Mucosa of stomach (tissue), 1 donor: Measurements from ENCODE around the gene KPNA3.
"Not testable (repeated sequence)": the region's sequence is repeated elsewhere in the genome, so short reads cannot be mapped to it uniquely, and the experiment has no call there.

Source experiments
- H3K27me3 ChIP-seq: one replicate; pipeline ENCODE4 v1.7.0; 2013; ENCODE audit warnings: mild to moderate bottlenecking, low read length; ENCODE audit not compliant: control insufficient read depth, insufficient read depth
- H3K36me3 ChIP-seq: one replicate; pipeline ENCODE4 v1.7.0; 2013; ENCODE audit warnings: low read length; ENCODE audit not compliant: control insufficient read depth, insufficient read depth
- H3K4me1 ChIP-seq: one replicate; pipeline ENCODE4 v1.7.0; 2013; ENCODE audit warnings: mild to moderate bottlenecking, low read length; ENCODE audit not compliant: control insufficient read depth, insufficient read depth
- H3K4me3 ChIP-seq: one replicate; pipeline ENCODE4 v1.7.0; 2013; ENCODE audit warnings: low read length
- H3K9ac ChIP-seq: one replicate; pipeline ENCODE4 v1.7.0; 2013; ENCODE audit warnings: mild to moderate bottlenecking, low read length, moderate library complexity
- H3K9me3 ChIP-seq: one replicate; pipeline ENCODE4 v1.7.0; 2013; ENCODE audit warnings: mild to moderate bottlenecking, low read length, moderate library complexity; ENCODE audit not compliant: control insufficient read depth
- donor health status: Pancreatic carcinoma.

KPNA3 gene

DNA sequence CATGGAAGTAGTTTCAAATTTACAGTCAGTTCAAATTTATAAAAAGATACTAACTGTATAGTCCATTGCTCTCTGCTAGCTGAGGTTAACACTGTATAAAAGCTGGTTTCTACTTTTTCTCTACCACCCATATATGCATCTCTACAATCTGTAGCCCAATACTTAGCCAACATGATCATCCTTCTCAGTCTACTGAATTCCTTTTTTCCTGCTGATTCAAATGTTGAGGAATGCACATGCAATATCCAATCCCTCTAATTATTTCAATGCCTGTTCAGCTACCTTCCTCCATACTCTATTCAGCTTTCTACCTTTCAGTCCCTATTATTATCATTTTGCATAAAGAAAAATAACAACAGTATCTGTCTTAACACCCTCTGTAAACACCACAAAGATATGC lies 15.6 kb downstream of the KPNA3 start:
- peaks cover 18% of the 10 kb centered on the region for H3K4me1 ChIP-seq
- no peak overlapping the region for H3K4me3 ChIP-seq

DNA sequence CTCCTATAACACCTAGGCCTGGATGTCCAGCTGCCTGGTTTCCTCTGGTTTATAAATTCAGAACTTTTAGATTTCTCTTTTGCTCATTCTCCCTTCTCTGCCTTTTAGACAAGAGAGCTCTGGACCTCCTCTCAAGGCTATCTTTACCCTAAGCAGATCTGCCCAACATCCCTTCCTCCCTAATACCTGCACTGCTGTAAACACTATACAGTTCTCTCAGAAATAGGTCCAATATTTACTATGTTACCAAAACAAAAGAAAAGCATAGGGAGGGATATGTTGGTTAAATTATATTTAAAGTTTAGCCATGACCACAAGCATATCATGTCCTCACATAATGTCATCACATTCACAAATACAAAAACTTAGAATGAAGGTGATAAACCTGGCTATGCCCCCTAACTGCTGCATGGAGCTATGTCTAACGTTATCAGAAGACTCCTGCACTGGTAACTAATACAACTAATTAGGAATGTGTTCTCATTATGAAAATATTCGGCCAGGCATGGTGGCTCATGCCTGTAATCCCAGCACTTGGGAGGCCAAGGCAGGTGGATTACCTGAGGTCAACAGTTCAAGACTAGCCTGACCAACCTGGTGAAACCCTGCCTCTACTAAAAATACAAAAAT lies 18.0 kb downstream of the KPNA3 start:
- H3K36me3 ChIP-seq = no peaks in the 10 kb centered on the region
- no peaks in the 10 kb centered on the region for H3K9me3 ChIP-seq
- no peak overlapping the region for H3K4me3 ChIP-seq
- no peaks in the 10 kb centered on the region for H3K27me3 ChIP-seq
- H3K4me1 ChIP-seq = peaks cover 10% of the 10 kb centered on the region
- H3K9ac ChIP-seq = no peak overlapping the region

More for the DNA sequence above, 15.6 kb downstream of the KPNA3 start:
- Histone ChIP-seq H3K27me3 (no peaks in the 10 kb centered on the region), H3K9me3 (no peaks in the 10 kb centered on the region), H3K9ac (no peak overlapping the region), H3K36me3 (no peaks in the 10 kb centered on the region)

DNA sequence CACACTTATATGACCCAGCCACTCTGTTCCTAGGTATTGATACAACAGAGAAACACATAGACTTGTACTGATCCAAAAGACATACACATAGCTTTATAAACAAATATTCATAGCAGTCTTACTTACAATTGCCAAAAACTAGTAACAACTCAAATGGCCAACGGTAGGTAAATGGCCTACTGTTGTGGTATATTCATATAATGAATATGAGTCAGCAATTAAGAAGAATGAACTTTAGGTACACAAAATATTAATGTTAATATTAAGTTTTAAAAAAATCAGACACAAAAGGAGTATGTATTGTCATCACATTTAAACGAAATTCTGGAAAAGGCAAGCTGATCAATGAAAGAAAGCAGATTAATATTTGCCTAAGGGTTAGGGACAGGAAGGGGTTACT lies 19.7 kb downstream of the KPNA3 start:
- Histone ChIP-seq H3K4me1 (peaks cover 8% of the 10 kb centered on the region), H3K27me3 (no peaks in the 10 kb centered on the region), H3K36me3 (no peaks in the 10 kb centered on the region), H3K9me3 (no peaks in the 10 kb centered on the region), H3K4me3 (no peak overlapping the region), H3K9ac (no peak overlapping the region)

DNA sequence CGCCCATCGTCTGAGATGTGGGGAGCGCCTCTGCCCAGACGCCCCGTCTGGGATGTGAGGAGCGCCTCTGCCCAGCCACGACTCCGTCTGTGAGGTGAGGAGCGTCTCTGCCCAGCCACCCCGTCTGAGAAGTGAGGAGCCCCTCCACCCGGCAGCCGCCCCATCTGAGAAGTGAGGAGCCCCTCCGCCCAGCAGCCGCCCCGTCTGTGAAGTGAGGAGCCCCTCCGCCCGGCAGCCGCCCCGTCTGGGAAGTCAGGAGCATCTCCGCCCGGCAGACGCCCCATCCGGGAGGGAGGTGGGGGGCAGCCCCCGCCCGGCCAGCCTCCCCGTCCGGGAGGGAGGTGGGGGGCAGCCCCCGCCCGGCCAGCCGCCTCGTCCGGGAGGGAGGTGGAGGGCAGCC lies 30.7 kb downstream of the KPNA3 start:
- H3K27me3 ChIP-seq, H3K9me3 ChIP-seq, H3K4me1 ChIP-seq, H3K36me3 ChIP-seq, H3K4me3 ChIP-seq, H3K9ac ChIP-seq: not testable (repeated sequence)

DNA sequence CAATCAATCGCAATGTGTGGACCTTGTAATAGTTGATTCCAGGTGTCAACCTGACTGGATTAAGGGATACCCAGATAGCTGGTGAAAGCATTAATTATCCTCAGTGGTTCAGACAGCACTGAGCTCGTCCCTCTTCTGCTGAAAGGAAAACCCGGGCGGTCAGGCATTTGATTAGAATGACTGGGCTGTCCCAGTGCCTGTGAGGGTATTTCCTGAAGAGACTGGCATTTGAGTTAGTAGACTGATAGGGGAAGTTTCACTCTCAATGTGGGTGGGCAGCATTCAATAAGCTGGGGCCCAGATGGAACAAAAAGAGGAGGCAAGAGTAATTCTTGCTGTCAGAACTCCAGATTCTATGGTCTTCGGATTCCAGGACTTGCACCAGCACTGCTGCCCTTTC lies 31.9 kb downstream of the KPNA3 start:
- Histone ChIP-seq H3K4me1 (no peaks in the 10 kb centered on the region), H3K9ac (no peak overlapping the region), H3K27me3 (no peaks in the 10 kb centered on the region), H3K9me3 (no peaks in the 10 kb centered on the region), H3K36me3 (no peaks in the 10 kb centered on the region), H3K4me3 (no peak overlapping the region)

DNA sequence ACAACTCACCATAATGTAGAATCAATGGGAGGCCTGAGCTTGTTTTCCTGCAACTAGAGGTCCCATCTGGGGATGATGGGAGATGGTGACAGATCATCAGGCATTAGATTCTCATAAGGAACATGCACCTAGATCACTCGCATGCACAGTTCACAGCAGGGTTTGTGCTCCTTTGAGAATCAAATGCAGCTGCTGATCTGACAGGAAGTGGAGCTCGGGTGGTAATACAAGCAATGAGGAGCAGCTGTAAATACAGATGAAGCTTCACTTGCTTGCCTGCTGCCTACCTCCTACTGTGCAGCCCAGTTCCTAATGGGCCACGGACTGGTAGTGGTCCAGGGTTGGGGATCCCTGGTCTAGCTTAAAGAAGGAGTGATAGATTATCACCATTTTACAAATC lies 33.0 kb downstream of the KPNA3 start:
- no peaks in the 10 kb centered on the region for H3K4me1 ChIP-seq

DNA sequence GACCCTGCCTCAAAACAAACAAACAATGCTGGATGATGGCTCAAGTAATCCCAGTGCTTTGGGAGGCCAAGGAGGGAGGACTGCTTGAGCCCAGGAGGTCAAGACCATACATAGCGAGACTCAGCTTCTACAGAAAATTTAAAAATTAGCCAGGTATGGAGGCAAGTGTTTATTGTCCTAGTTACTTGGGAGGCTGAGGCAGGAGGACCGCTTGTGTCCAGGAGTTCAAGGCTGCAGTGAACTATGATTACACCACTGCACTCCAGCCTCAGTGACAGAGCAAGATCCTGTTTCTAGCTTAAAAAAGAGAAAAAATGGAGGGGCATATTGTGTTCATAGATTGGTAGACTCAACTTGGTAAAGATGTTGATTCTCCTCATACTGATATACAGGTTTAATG lies 36.2 kb downstream of the KPNA3 start:
- Histone ChIP-seq H3K4me1 (peaks cover 4% of the 10 kb centered on the region), H3K36me3 (no peaks in the 10 kb centered on the region), H3K9ac (no peak overlapping the region), H3K27me3 (no peaks in the 10 kb centered on the region), H3K4me3 (no peak overlapping the region), H3K9me3 (no peaks in the 10 kb centered on the region)

More for the DNA sequence above, 33.0 kb downstream of the KPNA3 start:
- no peaks in the 10 kb centered on the region for H3K27me3 ChIP-seq
- no peaks in the 10 kb centered on the region for H3K36me3 ChIP-seq
- H3K9me3 ChIP-seq = no peaks in the 10 kb centered on the region
- no peak overlapping the region for H3K9ac ChIP-seq
- no peak overlapping the region for H3K4me3 ChIP-seq

DNA sequence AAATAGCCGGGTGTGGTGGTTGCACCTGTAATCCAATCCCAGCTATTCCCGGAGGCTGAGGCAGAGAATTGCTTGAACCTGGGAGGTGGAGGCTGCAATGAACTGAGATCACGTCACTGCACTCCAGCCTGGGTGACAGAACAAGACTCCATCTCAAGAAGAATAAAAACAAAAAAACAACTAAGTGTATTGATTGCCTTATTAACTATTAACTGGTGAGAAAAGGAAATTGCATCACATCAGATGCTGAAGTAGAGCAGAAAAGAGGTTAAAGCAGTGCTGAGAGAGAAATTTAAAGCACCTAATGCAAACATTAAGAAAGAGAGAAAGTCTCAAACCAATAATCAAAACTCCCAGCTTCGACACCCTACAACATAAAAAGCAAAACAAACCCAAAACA lies 38.3 kb downstream of the KPNA3 start:
- H3K9me3 ChIP-seq = no peaks in the 10 kb centered on the region
- H3K36me3 ChIP-seq = no peaks in the 10 kb centered on the region
- H3K4me3 ChIP-seq = no peak overlapping the region
- peaks cover 4% of the 10 kb centered on the region for H3K4me1 ChIP-seq
- H3K9ac ChIP-seq = no peak overlapping the region
- no peaks in the 10 kb centered on the region for H3K27me3 ChIP-seq

DNA sequence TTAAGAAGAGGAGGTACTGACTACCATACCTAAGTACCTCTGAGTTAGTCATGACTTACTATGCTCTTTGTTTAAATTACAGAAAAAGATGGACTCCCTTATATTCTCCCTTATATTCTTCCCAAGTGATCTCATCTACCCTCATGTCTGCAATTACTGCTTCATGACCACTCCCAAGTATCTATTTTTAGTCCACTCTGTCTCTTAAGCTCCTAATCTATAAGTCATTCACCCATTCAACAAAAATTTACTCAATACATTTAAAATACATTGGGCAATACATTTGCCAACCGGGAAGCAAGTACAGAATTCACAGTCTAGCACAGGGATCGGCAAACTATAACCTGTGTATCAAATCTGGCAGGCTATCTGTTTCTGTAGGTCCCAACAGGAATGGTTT lies 42.6 kb downstream of the KPNA3 start:
- Histone ChIP-seq H3K4me1 (peaks cover 7% of the 10 kb centered on the region), H3K36me3 (no peaks in the 10 kb centered on the region), H3K9me3 (no peaks in the 10 kb centered on the region), H3K27me3 (no peaks in the 10 kb centered on the region), H3K9ac (no peak overlapping the region), H3K4me3 (no peak overlapping the region)

DNA sequence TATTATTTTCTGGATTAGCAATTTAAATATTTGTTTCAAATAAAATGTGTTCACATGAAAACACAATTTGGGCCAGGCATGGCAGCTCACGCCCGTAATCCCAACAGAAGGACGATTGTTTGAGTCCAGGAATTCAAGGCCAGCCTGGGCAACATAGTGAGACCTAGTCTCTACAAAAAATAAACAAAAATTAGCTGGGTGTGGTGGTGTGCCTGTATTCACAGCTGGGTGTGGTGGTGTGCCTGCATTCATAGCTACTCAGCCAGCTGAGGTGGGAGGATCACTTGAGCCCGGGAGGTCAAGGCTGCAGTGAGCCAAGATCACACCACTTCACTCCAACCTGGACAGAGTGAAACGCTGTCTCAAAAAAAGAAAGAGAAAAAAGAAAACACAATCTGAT lies 46.4 kb downstream of the KPNA3 start:
- no peaks in the 10 kb centered on the region for H3K36me3 ChIP-seq
- H3K4me1 ChIP-seq = peaks cover 3% of the 10 kb centered on the region
- no peaks in the 10 kb centered on the region for H3K27me3 ChIP-seq
- no peaks in the 10 kb centered on the region for H3K9me3 ChIP-seq
- no peak overlapping the region for H3K4me3 ChIP-seq
- H3K9ac ChIP-seq = no peak overlapping the region

DNA sequence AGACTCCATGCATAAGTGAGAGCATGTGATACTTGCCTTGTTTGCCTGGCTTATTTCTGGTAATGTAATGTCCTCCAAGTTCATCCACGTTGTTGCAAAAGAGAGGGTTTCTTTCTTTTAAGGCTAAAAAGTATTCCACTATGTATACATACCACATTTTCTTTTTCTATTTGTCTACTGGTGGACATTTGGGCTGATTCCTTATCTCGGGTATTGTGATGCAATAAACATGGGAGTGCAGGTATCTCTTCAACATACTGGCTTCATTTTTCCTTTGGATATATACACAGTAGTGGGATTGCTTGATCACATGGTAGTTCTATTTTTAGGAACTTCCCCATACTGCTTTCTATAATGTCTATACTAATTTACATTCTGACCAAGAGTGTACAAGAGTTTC lies 51.6 kb downstream of the KPNA3 start:
- Histone ChIP-seq H3K4me3 (no peak overlapping the region), H3K4me1 (peaks cover 7% of the 10 kb centered on the region), H3K9me3 (no peaks in the 10 kb centered on the region), H3K36me3 (no peaks in the 10 kb centered on the region), H3K9ac (no peak overlapping the region), H3K27me3 (no peaks in the 10 kb centered on the region)

DNA sequence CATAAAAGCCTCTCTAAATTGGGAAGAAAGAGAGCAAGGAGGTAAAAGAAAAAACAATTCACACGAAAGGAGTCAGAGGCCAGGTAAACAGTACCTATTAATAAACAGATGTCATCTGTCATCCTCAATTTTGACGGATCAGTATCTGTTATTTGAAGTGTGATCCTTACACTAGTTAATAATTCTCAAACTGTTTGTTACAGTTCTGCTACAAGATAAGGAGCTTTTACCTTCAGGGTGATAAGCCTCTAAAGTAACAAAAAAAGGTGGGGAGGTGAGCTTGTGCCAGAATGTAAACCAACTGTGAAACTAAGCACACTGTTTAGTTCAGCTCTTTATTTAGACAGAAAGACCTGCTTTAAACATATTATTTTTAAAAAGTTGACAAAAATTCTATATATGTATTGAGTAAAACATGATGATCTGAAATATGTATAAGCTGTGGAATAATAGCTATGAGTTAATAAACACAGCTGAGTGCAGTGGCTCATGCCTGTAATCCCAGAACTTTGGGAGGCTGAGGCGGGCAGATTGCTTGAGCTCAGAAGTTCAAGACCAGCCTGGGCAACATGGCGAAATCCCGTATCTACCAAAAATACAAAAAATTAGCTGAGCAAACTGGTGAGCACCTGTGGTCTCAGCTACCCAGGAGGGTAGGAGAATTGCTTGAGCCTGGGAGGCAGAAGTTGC lies 52.8 kb downstream of the KPNA3 start:
- H3K36me3 ChIP-seq = no peaks in the 10 kb centered on the region
- H3K4me1 ChIP-seq = peaks cover 7% of the 10 kb centered on the region
- H3K4me3 ChIP-seq = no peak overlapping the region
- no peaks in the 10 kb centered on the region for H3K9me3 ChIP-seq
- no peak overlapping the region for H3K9ac ChIP-seq
- no peaks in the 10 kb centered on the region for H3K27me3 ChIP-seq
